PC-9 (cell line): Measurements from ENCODE around the gene SERP1.

Experiments
- EZH2 ChIP-seq: fragments of 200-600 bp; sonication (generic); IDR thresholded peaks from 2 replicates; pipeline ENCODE4 v1.8.0; 2017; ENCODE audit warnings: antibody characterized with exemption, low read depth
- TF ChIP-seq, protein P1 (sequence below): fragments of 200-600 bp; sonication (generic); conservative IDR thresholded peaks from 2 replicates; pipeline ENCODE4 v1.6.1; 2017; ENCODE audit warnings: mixed run types, antibody characterized with exemption, mild to moderate bottlenecking, moderate library complexity

DNA sequence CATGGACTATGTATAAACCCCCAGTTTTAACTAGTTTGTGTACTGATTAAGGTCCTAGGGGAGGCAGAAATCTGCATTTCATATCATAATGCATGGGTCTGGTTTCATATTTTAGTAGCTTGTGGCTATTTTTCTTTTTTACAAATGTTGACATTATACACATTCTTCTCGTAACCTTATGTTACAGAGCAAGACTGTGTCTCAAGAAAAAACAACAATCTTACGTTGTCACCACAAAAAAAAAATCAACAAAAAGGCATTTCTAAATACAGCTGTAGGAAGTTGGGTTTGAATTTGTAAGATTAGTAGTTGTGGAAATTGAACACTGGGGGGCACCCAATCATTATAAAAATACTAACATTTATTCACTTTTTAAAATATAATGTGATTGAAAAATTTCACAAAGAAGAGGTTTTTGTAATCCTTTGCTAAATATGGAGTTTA lies 17.9 kb downstream of the SERP1 start:
- TF ChIP-seq EZH2: no peak
- TF ChIP-seq, protein P1, sequence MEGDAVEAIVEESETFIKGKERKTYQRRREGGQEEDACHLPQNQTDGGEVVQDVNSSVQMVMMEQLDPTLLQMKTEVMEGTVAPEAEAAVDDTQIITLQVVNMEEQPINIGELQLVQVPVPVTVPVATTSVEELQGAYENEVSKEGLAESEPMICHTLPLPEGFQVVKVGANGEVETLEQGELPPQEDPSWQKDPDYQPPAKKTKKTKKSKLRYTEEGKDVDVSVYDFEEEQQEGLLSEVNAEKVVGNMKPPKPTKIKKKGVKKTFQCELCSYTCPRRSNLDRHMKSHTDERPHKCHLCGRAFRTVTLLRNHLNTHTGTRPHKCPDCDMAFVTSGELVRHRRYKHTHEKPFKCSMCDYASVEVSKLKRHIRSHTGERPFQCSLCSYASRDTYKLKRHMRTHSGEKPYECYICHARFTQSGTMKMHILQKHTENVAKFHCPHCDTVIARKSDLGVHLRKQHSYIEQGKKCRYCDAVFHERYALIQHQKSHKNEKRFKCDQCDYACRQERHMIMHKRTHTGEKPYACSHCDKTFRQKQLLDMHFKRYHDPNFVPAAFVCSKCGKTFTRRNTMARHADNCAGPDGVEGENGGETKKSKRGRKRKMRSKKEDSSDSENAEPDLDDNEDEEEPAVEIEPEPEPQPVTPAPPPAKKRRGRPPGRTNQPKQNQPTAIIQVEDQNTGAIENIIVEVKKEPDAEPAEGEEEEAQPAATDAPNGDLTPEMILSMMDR: peak; percentile 59
